CD14-positive monocyte (primary cell): ENCODE data around the gene CPEB4. TPM values are rescaled to one million over a fixed set of nuclear protein-coding genes. Genes with fewer than 3 reads are reported as not detected.

ENCODE experiments used
- DNase-seq, 3 donors: peaks; one replicate each; pipeline ENCODE4 v3.0.0-alpha.2; 2011 to 2022
- H2AFZ ChIP-seq: 2 replicates; pipeline ENCODE4 v1.6.0; 2012; ENCODE audit warnings: mild to moderate bottlenecking, low read depth, low read length, inconsistent platforms; ENCODE audit not compliant: insufficient read depth, poor library complexity, severe bottlenecking
- H3K27ac ChIP-seq, 2 donors: 1 replicate in 1 of 2; 2 replicates in 1 of 2; pipeline ENCODE4 v1.5.1; 2012 to 2013; ENCODE audit warnings: low read length in 2 of 2, control low read depth in 1 of 2, inconsistent platforms in 1 of 2, low read depth in 1 of 2, mild to moderate bottlenecking in 1 of 2
- H3K27me3 ChIP-seq, 2 donors: one replicate each; pipeline versions ENCODE4 v1.6.0 to v1.6.1; 2011 to 2013; ENCODE audit warnings: low read length in 2 of 2; ENCODE audit not compliant: control insufficient read depth in 2 of 2, insufficient read depth in 2 of 2
- H3K36me3 ChIP-seq, 2 donors: replicated peaks in 1 of 2; 1 replicate in 1 of 2; 2 replicates in 1 of 2; pipeline versions ENCODE4 v1.5.1 to v1.6.1; 2012 to 2013; ENCODE audit warnings: low read length in 2 of 2, control low read depth in 1 of 2, inconsistent platforms in 1 of 2, mild to moderate bottlenecking in 1 of 2; ENCODE audit not compliant: insufficient read depth in 2 of 2, control insufficient read depth in 1 of 2
- H3K4me1 ChIP-seq, 2 donors: 1 replicate in 1 of 2; 2 replicates in 1 of 2; pipeline versions ENCODE4 v1.5.1 to v1.6.1; 2012 to 2013; ENCODE audit warnings: low read length in 2 of 2, control low read depth in 1 of 2, inconsistent platforms in 1 of 2, mild to moderate bottlenecking in 1 of 2, moderate library complexity in 1 of 2; ENCODE audit not compliant: insufficient read depth in 2 of 2, control insufficient read depth in 1 of 2
- H3K4me2 ChIP-seq: replicated peaks from 2 replicates; pipeline ENCODE3; 2012; ENCODE audit warnings: low read length, moderate library complexity, mild to moderate bottlenecking; ENCODE audit not compliant: poor library complexity, severe bottlenecking; ENCODE audit errors: extremely low read depth
- H3K4me3 ChIP-seq, 3 experiments: fragments of 200-600 bp in 1 of 3; sonication (generic) in 1 of 3; replicated peaks in 1 of 3; 1 replicate in 2 of 3; 2 replicates in 1 of 3; pipeline ENCODE4 v1.5.1; 2011 to 2013; ENCODE audit warnings: low read length in 3 of 3, mild to moderate bottlenecking in 3 of 3, control low read depth in 2 of 3, low read depth in 2 of 3, inconsistent platforms in 1 of 3, moderate library complexity in 1 of 3
- H3K79me2 ChIP-seq: 2 replicates; pipeline ENCODE4 v1.6.0; 2012; ENCODE audit warnings: mild to moderate bottlenecking, control low read depth, inconsistent platforms, low read length, moderate library complexity; ENCODE audit not compliant: insufficient read depth
- H3K9ac ChIP-seq: 2 replicates; pipeline ENCODE4 v1.6.0; 2017; ENCODE audit warnings: low read length, mild to moderate bottlenecking; ENCODE audit not compliant: insufficient read depth, poor library complexity, severe bottlenecking
- H3K9me3 ChIP-seq, 2 donors: replicated peaks in 1 of 2; 1 replicate in 1 of 2; 2 replicates in 1 of 2; pipeline versions ENCODE4 v1.5.1 to v1.6.1; 2012 to 2013; ENCODE audit warnings: low read length in 2 of 2, control low read depth in 1 of 2; ENCODE audit not compliant: control insufficient read depth in 1 of 2, insufficient read depth in 1 of 2
- H4K20me1 ChIP-seq: 2 replicates; pipeline ENCODE4 v1.6.0; 2012; ENCODE audit warnings: mild to moderate bottlenecking, low read length, control low read depth, moderate library complexity; ENCODE audit not compliant: insufficient read depth
- H3K27ac Mint-ChIP-seq, 7 donors: one replicate each; pipeline ENCODE4 v1.8.0; 2020; ENCODE audit warnings: mild to moderate bottlenecking in 7 of 7, mixed read lengths in 7 of 7, moderate library complexity in 6 of 7, inconsistent platforms in 2 of 7
- H3K27me3 Mint-ChIP-seq, 3 donors: one replicate each; pipeline ENCODE4 v1.8.0; 2021 to 2022; ENCODE audit warnings: low read depth in 3 of 3, mild to moderate bottlenecking in 3 of 3, mixed read lengths in 3 of 3, moderate library complexity in 3 of 3, inconsistent platforms in 1 of 3
- H3K36me3 Mint-ChIP-seq, 2 donors: one replicate each; pipeline ENCODE4 v1.8.0; 2020; ENCODE audit warnings: mixed read lengths in 2 of 2, inconsistent platforms in 1 of 2, mild to moderate bottlenecking in 1 of 2
- H3K4me1 Mint-ChIP-seq: one replicate; pipeline ENCODE4 v1.8.0; 2020; ENCODE audit warnings: mild to moderate bottlenecking, mixed read lengths
- H3K4me3 Mint-ChIP-seq, 2 donors: one replicate each; pipeline ENCODE4 v1.8.0; 2020; ENCODE audit warnings: mild to moderate bottlenecking in 2 of 2, mixed read lengths in 2 of 2, moderate library complexity in 1 of 2
- H3K9me3 Mint-ChIP-seq, 7 donors: one replicate each; pipeline ENCODE4 v1.8.0; 2020 to 2022; ENCODE audit warnings: mixed read lengths in 7 of 7, mild to moderate bottlenecking in 6 of 7, moderate library complexity in 6 of 7, inconsistent platforms in 2 of 7
- CTCF ChIP-seq: fragments of 200-600 bp; IDR thresholded peaks from one replicate; pipeline ENCODE4 v1.8.0; 2022; ENCODE audit warnings: antibody characterized with exemption, mild to moderate bottlenecking
- WGBS: methylation state at CpG from one replicate; pipeline ENCODE4 v1.1.5; 2013; ENCODE audit warnings: missing lambda C conversion rate; ENCODE audit not compliant: insufficient coverage; 5-methylcytosine and 5-hydroxymethylcytosine counted together
- intact Hi-C, 2 donors: fragments of 100-400 bp; cut with micrococcal nuclease; formaldehyde crosslinking; loops; one replicate each; pipeline versions ENCODE4 v1.15.0 to v1.15.1; 2023
- polyA plus RNA-seq, 3 donors: library from polyadenylated mRNA; depleted of rRNA in 1 of 3; unstranded in 2 of 3; stranded (reverse) in 1 of 3; fragments of 300-500 nt in 2 of 3; fragments of >200 nt in 1 of 3; fragmentation: Illumina TruSeq in 2 of 3; gene quantifications; 1 replicate in 2 of 3; 2 replicates in 1 of 3; pipeline ENCODE4 v1.2.3, GENCODE V29; 2012 to 2021

CPEB4 gene
- polyA plus RNA-seq, 3 donors = 10.7 to 27.3 (median 13.9) TPM

- peak overlapping the region; percentile 4 for H3K9ac ChIP-seq
- Mint-ChIP-seq H3K4me1 (peaks cover 53% of the 10 kb centered on the region), H3K4me3 (peak overlapping the region in 1 of 2 donors; percentile 48), H3K36me3 (peaks cover 33 to 41% of the 10 kb centered on the region in 2 donors), H3K27me3 (peaks cover 0 to 2% (median 0%) of the 10 kb centered on the region in 3 donors), H3K27ac (peak overlapping the region in 6 of 7 donors; percentile 74 to 89 (median 80)), H3K9me3 (no peaks in the 10 kb centered on the region)
- peaks cover 40 to 47% of the 10 kb centered on the region in 2 donors for H3K4me1 ChIP-seq
- intact Hi-C loops = no loop called here
- peaks cover 63% of the 10 kb centered on the region for H3K79me2 ChIP-seq
- peaks cover 29 to 30% of the 10 kb centered on the region in 2 donors for H3K36me3 ChIP-seq
- peaks cover 60% of the 10 kb centered on the region for H4K20me1 ChIP-seq
- H3K4me2 ChIP-seq = peak overlapping the region; percentile 9
- no peak for TF ChIP-seq CTCF
- no peak overlapping the region for H2AFZ ChIP-seq
- no peaks in the 10 kb centered on the region for H3K27me3 ChIP-seq
- H3K9me3 ChIP-seq = no peaks in the 10 kb centered on the region
- H3K27ac ChIP-seq = peak overlapping the region; percentile 54 to 61
- H3K4me3 ChIP-seq = no peak overlapping the region
- DNase-seq = no peak
- WGBS = 99% methylated on average over 8 of the region's 9 CpGs
Measured at GRCh38 chr5:173941758-173942401, 53.7 kb downstream of the CPEB4 start.

GRCh38 chr5:173944511-173944910 lies 56.4 kb downstream of the CPEB4 start:
- peak overlapping the region in 1 of 7 donors; percentile 37 for H3K27ac Mint-ChIP-seq
- TF ChIP-seq CTCF = no peak
- peaks cover 54 to 55% of the 10 kb centered on the region in 2 donors for H3K36me3 ChIP-seq

More at GRCh38 chr5:173944511-173944910, 56.4 kb downstream of the CPEB4 start:
- DNase-seq = no peak
- Histone ChIP-seq H3K4me3 (no peak overlapping the region), H2AFZ (no peak overlapping the region), H3K27me3 (no peaks in the 10 kb centered on the region), H3K4me1 (peaks cover 26 to 35% of the 10 kb centered on the region in 2 donors), H4K20me1 (peaks cover 54% of the 10 kb centered on the region), H3K79me2 (peaks cover 39% of the 10 kb centered on the region), H3K9ac (no peak overlapping the region), H3K27ac (no peak overlapping the region), H3K4me2 (no peak overlapping the region), H3K9me3 (no peaks in the 10 kb centered on the region)
- H3K27me3 Mint-ChIP-seq = peaks cover 0 to 3% (median 1%) of the 10 kb centered on the region in 3 donors
- H3K36me3 Mint-ChIP-seq = peaks cover 48 to 58% of the 10 kb centered on the region in 2 donors
- peaks cover 32% of the 10 kb centered on the region for H3K4me1 Mint-ChIP-seq
- intact Hi-C loops = no loop called here
- no peaks in the 10 kb centered on the region for H3K9me3 Mint-ChIP-seq
- H3K4me3 Mint-ChIP-seq = no peak overlapping the region
- no CpG with 5 or more reads among the region's 2 CpGs for WGBS
